IMR-90 (cell line): ENCODE data around the gene KRI1.

ENCODE experiments used
- BHLHE40 ChIP-seq: fragments of 150-350 bp; IDR thresholded peaks from 2 replicates; pipeline ENCODE4 v1.6.1; 2016; ENCODE audit warnings: mild to moderate bottlenecking, low read depth, low read length
- CTCF ChIP-seq: conservative IDR thresholded peaks from 2 replicates; pipeline ENCODE4 v1.5.1; 2012; ENCODE audit warnings: mild to moderate bottlenecking, low read depth, low read length, improper control_type of control experiment
- MAFK ChIP-seq: IDR thresholded peaks from 2 replicates; pipeline ENCODE4 v1.6.1; 2012; ENCODE audit warnings: low read depth, low read length, improper control_type of control experiment
- MAZ ChIP-seq: IDR thresholded peaks from 2 replicates; pipeline ENCODE4 v1.6.1; 2012; ENCODE audit warnings: low read depth, mild to moderate bottlenecking, low read length, improper control_type of control experiment, moderate library complexity, borderline replicate concordance
- RFX5 ChIP-seq: IDR thresholded peaks from 2 replicates; pipeline ENCODE4 v1.8.0; 2012; ENCODE audit warnings: low read depth, mild to moderate bottlenecking, low read length, moderate library complexity
- TF ChIP-seq, protein P1 (sequence below): fragments of 150-350 bp; IDR thresholded peaks from 2 replicates; pipeline ENCODE4 v1.6.1; 2017; ENCODE audit warnings: mild to moderate bottlenecking, antibody characterized with exemption, low read length, low read depth

GRCh38 chr19:10562609-10563008 is 3.2 kb downstream of the KRI1 start:
- TF ChIP-seq, protein P1, sequence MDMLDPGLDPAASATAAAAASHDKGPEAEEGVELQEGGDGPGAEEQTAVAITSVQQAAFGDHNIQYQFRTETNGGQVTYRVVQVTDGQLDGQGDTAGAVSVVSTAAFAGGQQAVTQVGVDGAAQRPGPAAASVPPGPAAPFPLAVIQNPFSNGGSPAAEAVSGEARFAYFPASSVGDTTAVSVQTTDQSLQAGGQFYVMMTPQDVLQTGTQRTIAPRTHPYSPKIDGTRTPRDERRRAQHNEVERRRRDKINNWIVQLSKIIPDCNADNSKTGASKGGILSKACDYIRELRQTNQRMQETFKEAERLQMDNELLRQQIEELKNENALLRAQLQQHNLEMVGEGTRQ: no peak
- no peak for TF ChIP-seq CTCF
- TF ChIP-seq BHLHE40: no peak
- TF ChIP-seq MAFK: no peak
- no peak for TF ChIP-seq MAZ
- no peak for TF ChIP-seq RFX5
